HepG2 (cell line): Measurements from ENCODE around the gene FOXA3. TPM values are rescaled to one million over a fixed set of nuclear protein-coding genes. Genes with fewer than 3 reads are reported as not detected.

ENCODE experiments used
- GABPA ChIP-seq, 2 experiments: IDR thresholded peaks; 2 replicates each; pipeline ENCODE4 v1.6.1; 2011 to 2016; ENCODE audit warnings: low read depth in 2 of 2, low read length in 1 of 2, missing biosample characterization in 1 of 2, missing genetic modification characterization in 1 of 2
- GATAD2A ChIP-seq: IDR thresholded peaks from 2 replicates; pipeline ENCODE4 v1.6.1; 2016
- NFAT5 ChIP-seq: sonication (generic); formaldehyde crosslinking; IDR thresholded peaks from 2 replicates; pipeline ENCODE4 v1.4.0; 2020; ENCODE audit warnings: missing genetic modification reagents
- NFKB2 ChIP-seq: sonication (generic); formaldehyde crosslinking; IDR thresholded peaks from 2 replicates; pipeline ENCODE4 v1.4.0; 2020; ENCODE audit warnings: missing genetic modification reagents, borderline replicate concordance
- ZNF101 ChIP-seq: sonication (generic); formaldehyde crosslinking; IDR thresholded peaks from 2 replicates; pipeline ENCODE4 v1.4.0; 2020; ENCODE audit warnings: mild to moderate bottlenecking, low read depth, missing genetic modification reagents, borderline replicate concordance
- ZNF142 ChIP-seq: sonication (generic); formaldehyde crosslinking; IDR thresholded peaks from 2 replicates; pipeline ENCODE4 v1.4.0; 2020; ENCODE audit warnings: missing genetic modification reagents
- ZNF230 ChIP-seq: sonication (generic); formaldehyde crosslinking; IDR thresholded peaks from 2 replicates; pipeline ENCODE4 v1.4.0; 2020; ENCODE audit warnings: mild to moderate bottlenecking, missing genetic modification reagents
- ZNF251 ChIP-seq: sonication (generic); formaldehyde crosslinking; IDR thresholded peaks from 2 replicates; pipeline ENCODE4 v1.9.0; 2021; ENCODE audit warnings: mild to moderate bottlenecking, missing genetic modification reagents
- ZNF574 ChIP-seq: sonication (generic); formaldehyde crosslinking; IDR thresholded peaks from 2 replicates; pipeline ENCODE4 v1.4.0; 2020; ENCODE audit warnings: missing genetic modification reagents
- ZNF773 ChIP-seq: sonication (generic); formaldehyde crosslinking; IDR thresholded peaks from 2 replicates; pipeline ENCODE4 v1.4.0; 2020; ENCODE audit warnings: missing genetic modification reagents, borderline replicate concordance
- ZUFSP ChIP-seq: sonication (generic); formaldehyde crosslinking; IDR thresholded peaks from 2 replicates; pipeline ENCODE4 v1.9.0; 2021; ENCODE audit warnings: missing genetic modification reagents, mild to moderate bottlenecking, borderline replicate concordance
- polyA plus RNA-seq, 8 experiments: library from polyadenylated mRNA; depleted of rRNA in 3 of 8; stranded (reverse) in 7 of 8; unstranded in 1 of 8; fragments of >200 nt; fragmentation: Illumina TruSeq in 4 of 8; extraction: Trizol in 4 of 8; gene quantifications; 2 replicates each; pipeline versions ENCODE4 v1.2.1 to v1.2.3, GENCODE V29; 2011 to 2016; ENCODE audit warnings: low read depth in 4 of 8, missing spikeins in 1 of 8, mixed read lengths in 1 of 8; ENCODE audit not compliant: insufficient read depth in 1 of 8
- total RNA-seq, 5 experiments: library from RNA; depleted of rRNA; stranded (reverse); fragments of >200 nt; fragmentation: Illumina TruSeq; extraction: Trizol; gene quantifications; 2 replicates each; pipeline ENCODE4 v1.2.3, GENCODE V29; 2016; ENCODE audit warnings: low read depth in 1 of 5

The FOXA3 gene
- total and polyA plus RNA-seq, 2 of the 13 experiments (the other 11 are each of a cell fraction or from before 2014, with no cell fraction given), result 29.8 to 47.6 TPM

- TF ChIP-seq ZUFSP (CRISPR knock-in tag) (no peak), ZNF230 (no peak), GATAD2A (CRISPR knock-in tag) (peak; percentile 46; the same call in 1 of the 2 replicates), ZNF574 (CRISPR knock-in tag) (no peak), ZNF251 (no peak), ZNF773 (CRISPR knock-in tag) (no peak), NFKB2 (CRISPR knock-in tag) (no peak), GABPA (IDR thresholded peaks at IDR 0.05; ENCODE audit: low read depth, low read length) (no peak), GABPA (CRISPR knock-in tag; IDR thresholded peaks at IDR 0.05; ENCODE audit: low read depth) (0 out of 2 replicates have a peak, but pooled peaks have one; percentile 10), ZNF101 (no peak), ZNF142 (CRISPR knock-in tag) (no peak), NFAT5 (CRISPR knock-in tag) (no peak)
Observed at GRCh38 chr19:45911291-45911690, 47.2 kb downstream of the FOXA3 start (continued).
